H1 (cell line): ENCODE measurements around the gene RBSN. TPM values are rescaled to one million over a fixed set of nuclear protein-coding genes. Genes with fewer than 3 reads are reported as not detected.

ENCODE experiments used
- CTCF ChIA-PET: fragments of 300-600 bp; sonication (Branson Sonifier 250); formaldehyde crosslinking; loops from one replicate; lab custom pipeline; 2021; ENCODE audit not compliant: partially characterized antibody; lab: Charles Lee
- POLR2A ChIA-PET: fragments of 300-600 bp; sonication (Branson Sonifier 250); formaldehyde crosslinking; loops from one replicate; lab custom pipeline; 2021; ENCODE audit warnings: inconsistent platforms; ENCODE audit not compliant: partially characterized antibody; lab: Charles Lee
- DNase-seq, 2 experiments: peaks; one replicate each; pipeline versions ENCODE4 v3.0.0 to v3.0.0-alpha.2; 2010 to 2022; ENCODE audit warnings: low spot score in 2 of 2, low read depth in 1 of 2, mixed read lengths in 1 of 2
- FAIRE-seq: peaks from 2 replicates; lab custom pipeline; 2011; peaks lifted over from hg19 to GRCh38; lab: Jason Lieb, UNC
- H2AFZ ChIP-seq: 2 replicates; pipeline ENCODE4 v1.8.1; 2012; ENCODE audit warnings: low read length, inconsistent platforms
- H2AK5ac ChIP-seq: 2 replicates; pipeline ENCODE4 v1.6.1; 2013; ENCODE audit warnings: low read depth, low read length
- H2BK120ac ChIP-seq: replicated peaks from 2 replicates; pipeline ENCODE3; 2013; ENCODE audit warnings: low read depth, low read length, inconsistent platforms
- H2BK12ac ChIP-seq: 2 replicates; pipeline ENCODE4 v1.6.1; 2013; ENCODE audit warnings: low read depth, low read length
- H2BK15ac ChIP-seq: 2 replicates; pipeline ENCODE4 v1.6.1; 2013; ENCODE audit warnings: low read length
- H2BK20ac ChIP-seq: 2 replicates; pipeline ENCODE4 v1.6.1; 2013; ENCODE audit warnings: low read length
- H2BK5ac ChIP-seq: 2 replicates; pipeline ENCODE4 v1.6.1; 2013; ENCODE audit warnings: low read depth, low read length
- H3K14ac ChIP-seq: 2 replicates; pipeline ENCODE4 v1.6.1; 2013; ENCODE audit warnings: inconsistent platforms; ENCODE audit not compliant: insufficient read length
- H3K18ac ChIP-seq: 2 replicates; pipeline ENCODE4 v1.6.1; 2013; ENCODE audit warnings: low read length; ENCODE audit errors: extremely low read depth
- H3K23ac ChIP-seq: 2 replicates; pipeline ENCODE4 v1.6.1; 2013; ENCODE audit warnings: inconsistent platforms; ENCODE audit not compliant: insufficient read length
- H3K23me2 ChIP-seq: 2 replicates; pipeline ENCODE4 v1.6.1; 2013; ENCODE audit warnings: low read depth, low read length
- H3K27ac ChIP-seq: 2 replicates; pipeline ENCODE4 v1.6.1; 2011; ENCODE audit warnings: low read depth, low read length, inconsistent platforms
- H3K27me3 ChIP-seq, 4 experiments: replicated peaks in 1 of 4; 1 replicate in 1 of 4; 2 replicates in 3 of 4; pipeline versions ENCODE4 v1.6.1 to v1.8.1; 2011 to 2013; ENCODE audit warnings: low read length in 3 of 4, mild to moderate bottlenecking in 3 of 4, inconsistent platforms in 2 of 4, mixed read lengths in 2 of 4, moderate library complexity in 1 of 4; ENCODE audit not compliant: control insufficient read depth in 3 of 4, insufficient read depth in 3 of 4; ENCODE audit errors: extremely low read depth in 1 of 4
- H3K36me3 ChIP-seq, 4 experiments: 2 replicates each; pipeline versions ENCODE4 v1.6.1 to v1.8.1; 2011 to 2013; ENCODE audit warnings: mild to moderate bottlenecking in 4 of 4, low read length in 3 of 4, moderate library complexity in 2 of 4, control low read depth in 1 of 4, inconsistent platforms in 1 of 4; ENCODE audit not compliant: insufficient read depth in 4 of 4, control insufficient read depth in 2 of 4
- H3K4ac ChIP-seq: replicated peaks from 2 replicates; pipeline ENCODE3; 2013; ENCODE audit warnings: low read length, low read depth, mixed read lengths, inconsistent platforms; ENCODE audit not compliant: insufficient read length
- H3K4me1 ChIP-seq, 4 experiments: replicated peaks in 1 of 4; 1 replicate in 1 of 4; 2 replicates in 3 of 4; pipeline versions ENCODE4 v1.6.1 to v1.8.1; 2011 to 2013; ENCODE audit warnings: low read length in 3 of 4, inconsistent platforms in 2 of 4, mixed read lengths in 1 of 4; ENCODE audit not compliant: insufficient read depth in 4 of 4, control insufficient read depth in 3 of 4
- H3K4me2 ChIP-seq, 2 experiments: 2 replicates each; pipeline versions ENCODE4 v1.6.1 to v1.8.1; 2011 to 2013; ENCODE audit warnings: low read depth in 2 of 2, low read length in 2 of 2, control low read depth in 1 of 2, inconsistent platforms in 1 of 2, mild to moderate bottlenecking in 1 of 2; ENCODE audit not compliant: insufficient read depth in 1 of 2
- H3K4me3 ChIP-seq, 4 experiments: fragments of 200-600, 300-600 bp in 1 of 4; sonication (generic), shearing (Covaris generic), sonication (Bioruptor Twin) in 1 of 4; 2 replicates each; pipeline versions ENCODE4 v1.5.1 to v1.8.1; 2011 to 2016; ENCODE audit warnings: low read length in 4 of 4, low read depth in 3 of 4, control low read depth in 2 of 4, inconsistent platforms in 2 of 4, mild to moderate bottlenecking in 2 of 4, mixed read lengths in 1 of 4, moderate library complexity in 1 of 4; ENCODE audit not compliant: insufficient read depth in 2 of 4; ENCODE audit errors: extremely low read depth in 1 of 4
- H3K56ac ChIP-seq: replicated peaks from 2 replicates; pipeline ENCODE3; 2013; ENCODE audit warnings: low read depth, mild to moderate bottlenecking, mixed read lengths, low read length, inconsistent platforms; ENCODE audit not compliant: insufficient read length
- H3K79me1 ChIP-seq: 2 replicates; pipeline ENCODE4 v1.6.1; 2013; ENCODE audit warnings: low read depth, low read length, control low read depth
- H3K79me2 ChIP-seq, 2 experiments: 2 replicates each; pipeline versions ENCODE4 v1.6.1 to v1.8.1; 2012 to 2013; ENCODE audit warnings: low read length in 2 of 2, mild to moderate bottlenecking in 2 of 2, inconsistent platforms in 1 of 2; ENCODE audit not compliant: insufficient read depth in 2 of 2, control insufficient read depth in 1 of 2
- H3K9ac ChIP-seq, 4 experiments: replicated peaks in 1 of 4; 1 replicate in 1 of 4; 2 replicates in 3 of 4; pipeline versions ENCODE4 v1.6.1 to v1.8.1; 2011 to 2013; ENCODE audit warnings: low read depth in 3 of 4, low read length in 3 of 4, control low read depth in 2 of 4, mild to moderate bottlenecking in 2 of 4, moderate library complexity in 2 of 4, inconsistent platforms in 1 of 4; ENCODE audit errors: extremely low read depth in 1 of 4
- H3K9me3 ChIP-seq, 2 experiments: 2 replicates each; pipeline versions ENCODE4 v1.6.1 to v1.8.1; 2012 to 2013; ENCODE audit warnings: mild to moderate bottlenecking in 2 of 2, moderate library complexity in 2 of 2, control low read depth in 1 of 2, inconsistent platforms in 1 of 2, low read depth in 1 of 2, low read length in 1 of 2, mixed read lengths in 1 of 2; ENCODE audit not compliant: insufficient read depth in 2 of 2
- H4K20me1 ChIP-seq, 2 experiments: replicated peaks in 1 of 2; 2 replicates each; pipeline versions ENCODE3 to v1.8.1; 2011 to 2013; ENCODE audit warnings: inconsistent platforms in 2 of 2, low read length in 2 of 2, mild to moderate bottlenecking in 1 of 2; ENCODE audit not compliant: insufficient read depth in 2 of 2, control insufficient read depth in 1 of 2
- H4K5ac ChIP-seq: 2 replicates; pipeline ENCODE4 v1.6.1; 2013; ENCODE audit warnings: low read length, low read depth, mixed read lengths, inconsistent platforms; ENCODE audit not compliant: insufficient read length
- H4K8ac ChIP-seq: 2 replicates; pipeline ENCODE4 v1.8.0; 2013; ENCODE audit warnings: mild to moderate bottlenecking, moderate library complexity, low read length, inconsistent platforms; ENCODE audit not compliant: insufficient read depth; ENCODE audit errors: extremely low read depth
- H4K91ac ChIP-seq: replicated peaks from 2 replicates; pipeline ENCODE3; 2013; ENCODE audit warnings: low read length, mixed read lengths, inconsistent platforms; ENCODE audit not compliant: insufficient read length
- SP4 ChIP-seq: IDR thresholded peaks from 2 replicates; pipeline ENCODE4 v1.6.1; 2012; ENCODE audit warnings: low read length, inconsistent platforms
- WGBS, 2 experiments: shearing (Covaris generic) in 1 of 2; methylation state at CpG; one replicate each; pipeline versions ENCODE4 v1.1.6 to v1.1.7; 2013 to 2015; ENCODE audit warnings: low lambda C conversion rate in 2 of 2, mixed read lengths in 2 of 2, inconsistent platforms in 1 of 2, low coverage in 1 of 2, missing lambda C conversion rate in 1 of 2; ENCODE audit not compliant: insufficient replicate concordance in 2 of 2, insufficient coverage in 1 of 2, insufficient read length in 1 of 2; ENCODE audit errors: extremely low coverage in 1 of 2, missing lambda C conversion rate in 1 of 2; 5-methylcytosine and 5-hydroxymethylcytosine counted together
- polyA plus RNA-seq, 7 experiments: library from polyadenylated mRNA; depleted of rRNA in 3 of 7; stranded (reverse) in 5 of 7; unstranded in 2 of 7; fragments of >200 nt in 5 of 7; fragments of 200-250 nt in 2 of 7; gene quantifications; 1 replicate in 5 of 7; 2 replicates in 1 of 7; 4 replicates in 1 of 7; pipeline versions ENCODE4 v1.2.1 to v1.2.3, GENCODE V29; 2011 to 2013; ENCODE audit warnings: missing spikeins in 2 of 7, mixed read lengths in 2 of 7
- total RNA-seq: library from RNA; stranded (reverse); fragmentation: NEBNext Ultra II Directional; extraction: Animal tissue kit (Norgen Biotek cat#: 25700); gene quantifications from 2 replicates; pipeline ENCODE4 v1.2.1, GENCODE V29; 2021

Gene RBSN
- total and polyA plus RNA-seq, 2 of the 8 experiments (the other 6 are each of a cell fraction or from before 2014, with no cell fraction given) = 5.9 to 20.0 TPM

- FAIRE-seq (no peak), DNase-seq (no peak)
- H2BK120ac ChIP-seq = no peak overlapping the region
- 0 out of 2 replicates have a peak overlapping the region, but pooled peaks have one; percentile 61 for H2BK20ac ChIP-seq
- H3K4me2 ChIP-seq = 0 out of 4 replicates have a peak overlapping the region, but pooled peaks of 1 of the 2 experiments have one; percentile 20
- H2AFZ ChIP-seq = no peak overlapping the region
- CTCF ChIA-PET = interaction anchor here (0.7 to 7.9 kb wide), 26 partner anchors 8 to 391 kb away, joined by 3 to 92 read pairs (median 5); partner anchors contain the start of genes CAPN7 and RBSN
- H3K4me3 ChIP-seq = no peak overlapping the region
- H4K91ac ChIP-seq = no peak overlapping the region
- H4K8ac ChIP-seq = peak overlapping the region; percentile 4; the same call in 1 of the 2 replicates
- no peaks in the 10 kb centered on the region for H3K9me3 ChIP-seq
- no peaks in the 10 kb centered on the region for H3K79me1 ChIP-seq
- no peaks in the 10 kb centered on the region; a peak in 1 of 7 replicates for H3K4me1 ChIP-seq
- no peak overlapping the region for H3K9ac ChIP-seq
- no peak for TF ChIP-seq SP4
- no peak overlapping the region for H3K27ac ChIP-seq
- peak overlapping the region; percentile 53 for H2BK15ac ChIP-seq
- H3K79me2 ChIP-seq = no peaks in the 10 kb centered on the region
- H4K20me1 ChIP-seq = no peaks in the 10 kb centered on the region
- no peak overlapping the region for H3K56ac ChIP-seq
- H3K23me2 ChIP-seq = no peaks in the 10 kb centered on the region
- peak overlapping the region; percentile 92; the same call in 1 of the 2 replicates for H2AK5ac ChIP-seq
- H2BK5ac ChIP-seq = 0 out of 2 replicates have a peak overlapping the region, but pooled peaks have one; percentile 9
- no peak overlapping the region for H3K18ac ChIP-seq
- H3K23ac ChIP-seq = no peak overlapping the region
- POLR2A ChIA-PET = interaction anchor here (0.7 to 1.0 kb wide), 3 partner anchors 8 to 205 kb away, joined by 3 read pairs; partner anchors contain the start of genes CAPN7 and RBSN
- no peaks in the 10 kb centered on the region for H3K27me3 ChIP-seq
- WGBS, 2 experiments = 88% methylated on average over 16 of the region's 16 CpGs; no CpG with 5 or more reads in 1 of the 2 experiments
- H3K4ac ChIP-seq = no peak overlapping the region
- no peaks in the 10 kb centered on the region for H3K36me3 ChIP-seq
- peak overlapping the region; percentile 56; the same call in 1 of the 2 replicates for H2BK12ac ChIP-seq
- H4K5ac ChIP-seq = no peak overlapping the region
- H3K14ac ChIP-seq = no peak overlapping the region
Observed at GRCh38 chr3:15107075-15107947, 8.4 kb upstream of the RBSN start.
